Activated T-helper 1 cell treated with Interleukin-2 at 50 U/mL for 16 hours (primary cell): Measurements from ENCODE around the gene CDH23.

Experiments
- DNase-seq: peaks from one replicate; pipeline ENCODE4 v3.0.0-alpha.2; 2020; ENCODE audit warnings: low read depth

CDH23 gene

GRCh38 chr10:71660313-71660712 is 263.6 kb downstream of the CDH23 start:
- DNase-seq = no peak

- DNase-seq = no peak
These were observed 264.4 kb downstream of the CDH23 start for GRCh38 chr10:71661060-71661622.

GRCh38 chr10:71661779-71662336 is 265.1 kb downstream of the CDH23 start:
- no peak for DNase-seq

- DNase-seq = no peak
These were observed 266.6 kb downstream of the CDH23 start for GRCh38 chr10:71663311-71663710.

- no peak for DNase-seq
These were observed 267.9 kb downstream of the CDH23 start for GRCh38 chr10:71664585-71664984.

GRCh38 chr10:71665456-71665855 is 268.7 kb downstream of the CDH23 start:
- no peak for DNase-seq

GRCh38 chr10:71666639-71667386 is 270.1 kb downstream of the CDH23 start:
- DNase-seq = no peak

GRCh38 chr10:71667387-71667752 is 270.6 kb downstream of the CDH23 start:
- DNase-seq = no peak

GRCh38 chr10:71671994-71672946 is 275.6 kb downstream of the CDH23 start:
- DNase-seq = no peak

GRCh38 chr10:71675295-71675970 is 278.7 kb downstream of the CDH23 start:
- DNase-seq = no peak

- no peak for DNase-seq
These were observed 280.5 kb downstream of the CDH23 start for GRCh38 chr10:71677261-71677660.

GRCh38 chr10:71678057-71678805 is 281.5 kb downstream of the CDH23 start:
- DNase-seq = no peak

- no peak for DNase-seq
These were observed 282.7 kb downstream of the CDH23 start for GRCh38 chr10:71679425-71679824.

GRCh38 chr10:71681977-71682376 is 285.3 kb downstream of the CDH23 start:
- DNase-seq = no peak

GRCh38 chr10:71683301-71683700 is 286.6 kb downstream of the CDH23 start:
- no peak for DNase-seq

- no peak for DNase-seq
These were observed 287.8 kb downstream of the CDH23 start for GRCh38 chr10:71684356-71685173.

- DNase-seq = no peak
These were observed 289.0 kb downstream of the CDH23 start for GRCh38 chr10:71685554-71686232.

- DNase-seq = no peak
These were observed 290.4 kb downstream of the CDH23 start for GRCh38 chr10:71687077-71687476.

- DNase-seq = no peak
These were observed 290.8 kb downstream of the CDH23 start for GRCh38 chr10:71687480-71687879.

- no peak for DNase-seq
These were observed 291.5 kb downstream of the CDH23 start for GRCh38 chr10:71688256-71688655.
